NCI-H2107 (cell line): ENCODE data around the gene PNLIPRP1.

Experiments used
- DNase-seq: peaks from one replicate; lab custom pipeline; 2025; lab: John Stamatoyannopoulos, UW

PNLIPRP1 gene

DNA sequence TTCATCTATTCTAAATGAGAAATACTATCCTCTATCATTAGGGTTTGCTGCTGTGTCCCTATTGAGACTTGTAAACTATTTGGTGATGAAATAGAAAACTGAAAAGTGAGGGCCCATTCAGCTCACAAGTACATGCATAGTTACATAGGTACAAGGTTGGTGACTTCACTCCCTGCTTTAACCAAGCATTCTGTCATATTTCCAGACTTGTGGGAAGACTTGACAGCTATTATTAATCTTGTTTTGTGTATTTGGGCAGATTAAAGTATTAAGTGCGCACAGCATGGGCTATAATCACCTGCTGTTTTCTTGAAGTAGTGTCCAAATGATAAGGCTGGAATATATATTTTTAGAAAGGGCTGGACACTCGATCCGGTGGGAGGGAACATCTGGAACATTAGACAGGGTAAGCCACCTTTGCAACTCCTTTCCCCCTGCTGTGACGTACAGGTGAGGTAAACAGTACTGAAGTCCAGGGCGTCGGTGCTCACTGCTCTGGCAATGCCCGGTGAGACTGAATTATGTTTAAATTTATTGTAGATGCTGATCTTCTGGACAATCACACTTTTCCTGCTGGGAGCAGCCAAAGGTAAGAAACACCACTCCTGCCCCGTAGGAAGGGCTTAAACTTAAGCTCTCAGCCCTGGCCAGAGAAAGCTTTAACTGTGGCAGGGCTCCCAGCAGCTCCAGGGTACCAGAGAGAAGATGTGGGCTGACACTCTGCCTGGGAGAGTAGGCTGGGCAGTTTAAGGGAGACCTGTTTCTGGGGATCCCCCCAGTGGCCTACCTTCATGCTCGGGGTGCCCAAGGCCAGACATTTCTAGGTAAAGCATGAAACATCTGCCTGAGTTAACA lies at the start of gene PNLIPRP1:
TSS of gene PNLIPRP1 (plus strand) at position 370 of the 855 bp plus-strand sequence. CDS start at position 541, 171 bp downstream.
- DNase-seq: no peak

DNA sequence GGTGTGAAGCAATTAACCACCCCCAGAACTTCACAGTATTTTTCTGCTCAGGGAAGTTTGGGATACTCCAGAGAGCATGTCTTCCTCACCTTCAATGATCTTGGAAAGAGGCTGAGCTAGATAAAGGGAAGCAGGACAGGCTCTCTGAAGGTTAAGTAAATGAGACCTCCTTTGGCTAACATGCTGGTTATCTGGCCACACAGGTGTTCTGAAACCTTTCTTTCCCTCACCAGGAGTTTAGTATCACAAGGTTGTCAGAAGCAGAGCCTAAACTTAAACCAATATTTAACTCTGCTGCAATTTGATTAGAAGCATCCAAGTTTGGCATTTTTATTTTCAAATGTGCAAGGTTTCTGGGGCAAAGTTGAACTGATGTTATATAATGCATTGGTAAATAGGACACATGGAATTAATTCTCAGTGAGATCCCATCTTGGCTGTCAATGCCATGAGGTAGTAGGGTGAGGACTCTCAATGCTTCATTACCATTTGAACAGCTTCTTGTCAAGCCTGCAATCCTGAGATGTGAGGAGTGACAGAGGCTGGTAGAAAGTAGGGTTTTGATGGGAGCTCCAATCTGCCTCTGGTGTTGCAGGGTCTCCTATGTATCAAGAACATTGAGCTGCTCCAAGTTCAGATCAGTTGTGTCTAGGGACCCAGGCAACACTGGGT lies 48.6 kb upstream of the PNLIPRP1 start:
- DNase-seq: no peak

DNA sequence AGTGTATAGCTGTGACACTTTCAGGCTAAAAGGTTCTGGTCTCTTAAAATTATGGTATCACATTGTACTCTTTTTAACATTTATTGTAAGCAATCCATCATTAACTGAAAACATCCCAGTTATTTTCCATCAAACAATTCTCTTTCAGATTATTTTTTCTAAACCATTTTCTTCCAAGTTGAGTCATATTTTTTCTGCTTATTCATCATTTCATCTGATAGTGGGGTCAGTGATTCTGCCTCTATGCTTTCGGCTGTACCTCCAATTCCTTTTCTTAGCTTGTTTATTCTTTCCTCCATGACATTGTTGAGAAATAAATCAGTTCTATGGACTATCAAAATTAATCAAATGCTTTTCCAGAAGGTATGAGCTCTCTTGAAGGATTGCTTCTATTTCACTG lies 45.6 kb upstream of the PNLIPRP1 start:
- DNase-seq: no peak

DNA sequence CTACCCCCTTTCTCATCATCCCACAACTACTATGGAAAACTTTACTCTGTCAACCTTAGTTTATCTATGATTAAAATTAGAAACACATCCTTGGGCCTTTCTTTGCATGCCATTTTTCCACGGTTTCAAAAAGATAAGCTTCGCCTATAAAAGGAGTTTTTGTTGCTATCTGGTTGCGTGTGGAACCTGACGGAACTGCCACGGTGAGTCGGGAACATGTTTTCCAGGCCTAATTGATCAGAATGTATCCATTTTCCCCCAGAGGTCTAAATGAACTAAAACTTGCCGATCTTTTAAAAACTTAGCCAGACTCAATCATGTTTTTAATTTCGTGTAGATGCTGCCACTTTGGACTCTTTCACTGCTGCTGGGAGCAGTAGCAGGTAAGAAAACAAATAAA lies 45.0 kb upstream of the PNLIPRP1 start, which contains the start of gene PNLIP:
TSS of gene PNLIP (plus strand) at position 176 of the 400 bp plus-strand sequence. CDS start at position 338, 162 bp downstream.
- DNase-seq: no peak

DNA sequence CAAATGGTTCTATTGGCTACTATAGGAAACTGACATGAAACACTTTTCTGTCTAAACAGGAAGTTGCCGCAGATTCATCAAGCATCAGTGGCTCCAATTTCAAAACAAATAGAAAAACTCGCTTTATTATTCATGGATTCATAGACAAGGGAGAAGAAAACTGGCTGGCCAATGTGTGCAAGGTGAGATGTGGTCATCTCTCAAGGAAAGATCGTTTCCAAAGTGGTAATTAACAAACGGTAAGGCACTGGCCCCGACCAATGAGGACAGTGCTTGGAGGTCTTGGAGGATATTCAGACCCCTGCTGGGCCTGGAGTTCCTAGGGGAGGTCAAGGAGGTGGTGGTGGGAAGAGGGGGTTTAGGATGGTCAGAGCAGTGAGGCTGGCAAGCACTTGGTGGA lies 42.5 kb upstream of the PNLIPRP1 start:
- DNase-seq: no peak

DNA sequence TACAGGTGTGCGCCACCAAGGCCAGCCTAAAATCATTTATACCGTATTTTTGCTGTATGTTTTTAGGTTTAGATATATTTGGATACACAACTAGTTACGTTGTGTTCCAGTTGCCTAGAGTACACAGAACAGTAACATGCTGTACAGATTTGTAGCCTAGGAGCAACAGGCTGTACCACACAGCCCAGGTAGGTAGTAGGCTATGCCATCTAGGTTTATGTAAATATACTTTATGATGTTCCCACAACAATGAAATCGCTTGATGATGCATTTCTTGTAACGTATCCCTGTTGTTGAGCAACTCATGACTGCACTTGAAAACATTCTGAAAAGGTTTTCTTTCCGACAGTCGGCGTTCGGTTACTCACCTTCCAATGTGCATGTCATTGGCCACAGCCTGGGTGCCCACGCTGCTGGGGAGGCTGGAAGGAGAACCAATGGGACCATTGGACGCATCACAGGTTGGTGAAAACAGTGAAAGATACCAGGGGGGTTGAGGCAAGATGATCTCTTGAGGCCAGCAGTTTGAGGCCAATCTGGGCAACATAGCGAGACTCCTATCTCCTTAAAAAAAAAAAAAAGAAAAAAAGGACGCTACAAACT lies 37.3 kb upstream of the PNLIPRP1 start:
- no peak for DNase-seq

DNA sequence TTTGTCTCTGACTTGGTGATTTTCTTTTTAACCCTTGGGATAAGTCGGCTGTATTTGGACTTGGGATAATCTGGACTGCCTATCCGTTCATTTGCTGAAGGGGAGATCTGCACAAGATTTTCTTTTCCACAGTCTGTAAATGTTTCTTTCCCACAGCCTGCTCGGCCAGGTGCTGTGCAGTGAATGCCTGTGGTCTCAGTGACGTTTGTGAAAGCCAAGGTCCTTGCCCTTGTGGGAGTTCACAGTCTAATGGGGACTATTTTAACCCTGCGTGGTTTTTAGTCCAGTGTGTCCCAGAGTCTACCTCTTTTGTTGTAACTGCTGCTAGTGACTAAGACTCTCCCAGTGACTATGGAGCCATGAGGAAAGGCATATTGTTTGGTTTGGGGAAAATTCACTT lies 36.1 kb upstream of the PNLIPRP1 start:
- no peak for DNase-seq

DNA sequence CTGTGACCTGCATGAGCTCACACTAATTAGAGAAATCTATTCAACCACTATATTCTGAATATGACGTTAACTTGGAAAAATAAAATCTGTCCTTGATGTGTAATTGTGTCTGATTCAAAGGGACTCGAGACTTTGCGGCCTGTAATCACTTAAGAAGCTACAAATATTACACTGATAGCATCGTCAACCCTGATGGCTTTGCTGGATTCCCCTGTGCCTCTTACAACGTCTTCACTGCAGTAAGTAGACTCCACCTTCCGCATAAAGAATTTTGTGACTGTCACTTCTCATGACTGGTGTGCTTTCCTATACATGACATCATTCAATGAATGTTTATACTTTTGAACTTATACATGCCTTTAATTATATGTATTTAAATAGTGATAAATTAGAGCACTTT lies 34.9 kb upstream of the PNLIPRP1 start:
- DNase-seq: no peak

DNA sequence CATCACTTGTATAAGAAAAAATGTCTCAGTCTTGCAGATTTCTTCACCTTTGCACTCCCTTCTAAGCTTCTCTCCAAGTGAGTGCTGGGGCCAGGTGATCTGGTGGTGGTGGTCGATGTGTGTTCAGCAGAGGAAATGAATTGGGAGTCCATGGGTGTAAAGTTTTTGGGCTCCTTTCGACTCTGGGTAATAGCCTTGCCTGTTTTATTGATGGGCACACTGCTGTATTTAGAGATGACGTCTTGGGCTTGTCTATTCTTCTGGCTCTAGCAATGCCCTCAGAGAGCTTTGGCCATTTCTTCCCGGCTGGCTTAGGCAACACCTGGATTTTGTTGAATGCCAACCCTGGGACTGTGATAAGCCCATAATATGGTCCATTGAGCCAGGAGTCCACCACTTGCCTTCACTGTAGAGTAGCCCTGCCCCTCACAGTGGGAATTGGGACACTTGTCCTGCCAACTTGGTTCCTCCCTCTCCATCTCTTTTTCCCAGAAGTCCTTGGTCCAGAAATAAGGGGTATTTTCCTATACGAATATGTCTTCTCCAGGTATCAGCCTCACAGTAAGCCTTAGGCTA lies 33.4 kb upstream of the PNLIPRP1 start:
- no peak for DNase-seq

DNA sequence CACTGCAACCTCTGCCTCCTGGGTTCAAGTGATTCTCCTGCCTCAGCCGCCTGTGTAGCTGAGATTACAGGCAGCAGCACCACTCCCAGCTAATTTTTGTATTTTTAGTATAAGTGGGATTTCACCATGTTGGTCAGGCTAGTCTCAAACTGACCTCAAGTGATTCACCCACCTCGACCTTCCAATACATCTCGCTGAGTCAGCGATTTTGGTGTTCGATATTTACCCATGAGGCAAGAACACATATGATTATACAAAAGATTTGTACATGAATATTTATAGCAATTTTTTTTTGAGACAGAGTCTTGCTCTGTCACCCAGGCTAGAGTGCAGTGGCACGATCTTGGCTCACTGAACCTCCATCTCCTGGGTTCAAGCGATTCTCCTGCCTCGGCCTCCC lies 25.2 kb upstream of the PNLIPRP1 start:
- no peak for DNase-seq

DNA sequence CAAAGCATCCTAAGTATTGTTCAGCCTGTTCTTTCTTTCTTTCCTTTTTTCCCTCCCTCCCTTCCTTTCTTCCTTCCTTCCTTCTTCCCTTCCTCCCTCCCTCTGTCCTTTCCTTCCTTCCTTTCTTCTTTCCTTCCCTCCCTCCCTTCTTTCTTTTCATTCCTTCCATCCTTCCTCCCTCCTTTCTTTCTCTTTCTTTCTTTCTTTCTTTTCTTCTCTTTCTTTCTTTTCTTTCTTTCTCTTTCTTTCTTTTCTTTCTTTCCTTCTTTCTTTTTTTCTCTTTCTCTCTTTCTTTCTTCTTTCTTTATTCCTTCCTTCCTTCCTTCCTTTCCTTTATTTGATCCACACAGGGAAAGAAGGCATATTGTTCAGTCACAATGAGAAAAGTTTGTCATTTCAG lies 23.8 kb upstream of the PNLIPRP1 start:
- DNase-seq: no peak

DNA sequence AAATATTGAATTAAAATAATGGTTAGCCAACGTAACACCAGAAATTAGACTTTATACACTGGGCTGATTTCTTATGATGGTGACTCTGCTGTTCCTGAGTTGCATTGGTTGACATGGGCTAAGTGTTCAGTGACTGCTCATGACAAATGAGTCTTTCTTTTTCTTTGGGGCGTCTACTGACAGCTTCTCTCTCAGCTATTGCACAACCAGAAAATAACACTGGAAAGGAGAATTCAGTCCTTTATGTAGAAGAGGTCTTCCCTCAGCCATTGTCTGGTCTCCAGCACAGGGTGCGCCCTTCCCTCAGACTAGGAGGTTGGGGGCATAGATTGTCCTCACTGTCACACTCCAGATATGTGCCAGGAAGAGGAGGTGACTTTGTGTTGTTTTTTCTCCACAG lies 23.4 kb upstream of the PNLIPRP1 start:
- no peak for DNase-seq

DNA sequence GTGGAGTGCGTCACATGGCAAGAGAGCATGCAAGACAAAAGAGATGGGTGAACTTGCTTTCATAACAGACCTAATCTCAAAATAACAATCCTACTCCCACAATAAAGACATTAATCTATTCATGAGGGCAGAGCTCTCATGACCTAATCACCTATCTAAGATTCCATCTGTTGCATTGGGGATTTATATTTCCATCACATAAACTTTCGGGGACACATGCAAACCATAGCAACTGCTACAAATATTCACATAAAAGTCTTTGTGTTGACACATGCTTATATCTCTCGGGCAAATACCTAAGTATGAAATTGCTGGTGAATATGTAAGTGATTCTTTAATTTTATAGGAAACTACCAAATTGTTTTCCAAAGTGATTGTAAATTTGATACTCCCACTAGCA lies 16.0 kb upstream of the PNLIPRP1 start:
- DNase-seq: no peak

DNA sequence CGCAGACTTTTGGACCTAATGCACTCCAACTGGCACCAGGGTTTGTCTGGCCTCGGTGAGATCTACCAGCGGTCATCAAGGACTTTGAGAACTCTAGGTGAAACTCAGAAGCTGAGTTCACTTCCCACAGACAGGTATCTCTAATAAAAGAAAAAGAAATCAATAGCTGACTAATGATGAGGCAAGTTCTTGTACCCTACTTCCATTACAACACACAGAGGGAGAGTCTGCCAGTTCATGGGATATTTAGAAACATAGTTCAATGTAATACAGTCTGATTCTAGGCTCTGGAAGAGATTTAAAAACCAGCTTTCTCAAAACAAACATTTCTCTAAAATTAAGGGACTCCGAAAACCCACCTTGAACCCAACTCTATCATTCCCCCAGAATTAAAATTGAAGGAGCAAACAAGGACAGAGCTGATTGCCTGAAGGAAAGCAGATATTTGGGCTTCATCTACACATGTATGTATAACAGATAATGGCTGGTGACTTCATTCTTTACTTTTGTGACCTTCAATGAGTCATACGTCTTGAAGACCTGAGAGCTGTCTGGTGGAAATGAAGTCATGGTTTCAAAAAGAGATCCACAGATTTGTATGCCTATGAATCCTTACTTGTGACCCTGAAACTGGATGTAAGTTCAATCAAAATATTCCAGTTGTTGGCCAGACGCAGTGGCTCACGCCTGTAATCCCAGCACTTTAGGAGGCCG lies 2.7 kb upstream of the PNLIPRP1 start:
- no peak for DNase-seq

DNA sequence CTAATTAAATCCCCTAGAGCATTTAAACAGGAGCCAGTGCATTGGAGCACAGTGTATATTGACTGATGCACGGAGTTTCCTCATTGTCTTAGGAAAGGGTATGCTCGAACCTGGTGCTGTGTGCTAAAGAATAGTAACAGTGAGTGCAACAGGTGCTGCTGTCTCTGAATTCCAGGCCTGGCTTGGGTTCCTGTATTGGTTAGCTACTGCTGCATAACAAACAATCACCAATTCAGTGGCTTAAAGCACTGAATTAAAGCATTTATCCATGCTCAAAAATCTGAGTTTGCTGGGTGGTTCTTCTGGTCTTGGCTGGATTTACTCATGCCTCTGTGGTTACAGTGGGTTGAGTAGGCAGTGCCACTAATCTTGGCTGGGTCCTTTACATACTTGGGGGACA lies 1.8 kb upstream of the PNLIPRP1 start:
- no peak for DNase-seq

DNA sequence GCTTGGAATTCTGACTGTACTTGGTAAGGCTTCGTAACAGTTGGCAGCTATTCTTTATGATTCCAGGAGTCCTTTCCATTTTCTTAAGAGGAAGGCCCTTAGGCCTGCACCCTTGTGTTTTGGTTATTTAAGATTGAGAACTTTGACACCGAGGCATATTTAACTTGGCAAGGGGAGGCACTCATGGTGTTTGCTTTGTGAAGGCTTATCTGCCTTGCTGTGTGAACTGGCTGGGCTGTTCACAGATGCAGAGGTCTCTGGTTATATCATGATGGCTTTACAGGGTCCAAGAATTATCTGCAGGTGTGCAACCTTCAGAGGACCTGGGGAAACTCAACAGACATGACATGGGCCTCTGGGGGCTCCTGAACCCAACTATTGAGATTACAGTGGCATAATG lies 833 bp upstream of the PNLIPRP1 start:
- no peak for DNase-seq

DNA sequence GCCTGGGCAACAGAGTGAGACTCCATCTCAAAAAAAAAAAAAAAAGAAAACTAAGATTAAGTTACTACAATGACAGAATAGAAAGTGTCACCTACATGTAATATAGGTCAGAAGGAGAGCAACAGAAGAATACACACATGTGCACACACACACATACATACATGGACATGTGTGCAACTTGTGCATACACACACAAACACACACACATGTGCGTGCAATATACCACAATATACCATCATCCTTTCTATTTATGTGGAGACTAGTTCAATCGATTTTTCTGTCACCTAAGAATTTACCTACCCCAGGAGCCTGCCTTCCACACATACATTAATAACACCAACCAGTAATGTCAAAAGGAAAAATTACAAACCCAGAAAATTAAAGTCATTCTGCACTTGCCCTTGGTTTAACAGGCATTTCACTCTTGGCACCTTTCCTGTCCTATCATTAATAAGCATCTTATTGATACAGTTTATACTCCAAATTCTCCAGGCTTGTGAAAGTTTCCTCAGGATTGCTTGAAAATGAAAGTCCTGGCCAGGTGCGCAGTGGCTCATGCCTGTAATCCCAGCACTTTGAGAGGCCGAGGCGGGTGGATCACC lies 2.5 kb downstream of the PNLIPRP1 start:
- no peak for DNase-seq

DNA sequence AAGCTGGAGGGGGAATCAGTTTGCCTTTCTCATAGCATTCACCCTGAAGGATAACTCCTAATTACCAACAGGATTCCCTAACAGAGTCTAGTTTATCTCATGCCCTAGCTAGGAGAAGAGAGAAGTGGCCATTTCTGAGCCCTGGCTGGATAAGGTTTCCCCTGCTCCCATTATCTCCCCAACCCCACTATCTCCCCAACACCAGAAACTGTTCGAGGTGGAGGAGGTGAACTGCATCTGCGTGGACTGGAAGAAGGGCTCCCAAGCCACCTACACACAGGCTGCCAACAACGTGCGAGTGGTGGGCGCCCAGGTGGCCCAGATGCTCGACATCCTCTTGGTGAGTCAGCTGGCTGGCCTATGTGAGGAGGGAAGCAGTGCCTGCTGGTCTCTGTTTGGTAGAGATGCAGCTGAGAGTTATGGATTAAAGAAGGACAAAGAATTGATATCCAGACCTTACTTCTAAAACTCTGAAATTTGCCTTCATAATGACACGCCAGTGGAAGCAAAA lies 3.8 kb downstream of the PNLIPRP1 start:
- no peak for DNase-seq

DNA sequence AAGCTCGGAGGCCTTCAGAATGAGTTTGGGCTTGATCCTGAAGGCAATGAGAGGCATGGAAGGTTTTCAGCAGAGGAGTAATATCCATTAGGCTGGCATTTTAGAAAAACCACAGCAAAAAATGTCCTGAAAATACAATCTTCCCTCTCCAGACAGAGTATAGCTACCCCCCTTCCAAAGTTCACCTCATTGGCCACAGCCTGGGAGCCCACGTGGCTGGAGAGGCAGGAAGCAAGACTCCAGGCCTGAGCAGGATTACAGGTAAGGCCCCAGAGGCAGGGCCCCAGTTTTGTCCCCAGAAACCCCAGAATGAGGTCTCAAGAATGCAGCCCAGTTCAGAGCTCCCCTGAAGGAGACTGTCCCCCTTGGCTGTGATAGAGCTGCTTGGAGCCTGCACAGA lies 5.3 kb downstream of the PNLIPRP1 start:
- no peak for DNase-seq

DNA sequence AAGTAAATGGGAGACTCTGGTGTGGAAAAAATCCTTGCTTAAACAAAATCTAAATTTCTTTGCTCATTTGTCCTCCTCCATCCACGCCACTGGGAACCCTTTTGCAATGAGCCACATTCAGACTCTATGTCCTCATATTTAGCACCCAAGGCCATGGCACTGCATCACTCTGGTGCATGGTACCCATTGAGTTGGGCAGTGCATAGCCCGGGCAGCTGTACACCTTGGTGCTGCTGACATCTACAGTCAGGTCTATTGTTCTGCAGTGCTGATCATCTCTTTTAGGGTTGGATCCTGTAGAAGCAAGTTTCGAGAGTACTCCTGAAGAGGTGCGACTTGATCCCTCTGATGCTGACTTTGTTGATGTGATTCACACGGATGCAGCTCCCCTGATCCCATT lies 6.8 kb downstream of the PNLIPRP1 start:
- DNase-seq: no peak

DNA sequence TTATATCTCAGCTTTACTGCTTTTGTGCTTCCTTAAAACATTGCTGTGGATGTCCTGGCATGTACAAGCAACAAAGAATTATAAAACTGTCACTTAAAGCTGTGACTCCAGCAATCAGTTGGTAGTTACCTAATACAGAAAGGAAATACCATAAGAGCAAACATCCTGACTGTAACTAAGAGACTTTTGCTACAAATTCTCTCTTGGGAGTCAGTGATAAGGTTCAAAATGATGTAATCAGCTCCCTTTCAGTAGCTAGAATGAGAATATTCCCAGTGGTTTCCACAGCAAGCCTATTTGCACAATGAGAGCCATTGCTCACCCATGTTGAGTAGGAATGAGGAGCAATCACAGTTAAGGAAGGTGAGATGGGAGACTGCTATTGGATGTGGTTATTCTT lies 7.6 kb downstream of the PNLIPRP1 start:
- DNase-seq: no peak
